Muscle of back (tissue), 13 donors: ENCODE data around the gene TMEM19. TPM values are rescaled to one million over a fixed set of nuclear protein-coding genes. Genes with fewer than 3 reads are reported as not detected.
A peak's percentile ranks its signal among the peaks of the same experiment; 100 is the strongest.

Experiments
- DNase-seq, 3 donors: peaks; one replicate each; pipeline versions ENCODE4 v3.0.0 to v3.0.0-alpha.2; 2013
- long read RNA-seq, 9 donors: transcript quantifications; one replicate each; lab custom pipeline, GENCODE V29; 2026
- polyA plus RNA-seq, 10 donors: library from polyadenylated mRNA; unstranded; fragments of 120-200 nt; gene quantifications; one replicate each; pipeline ENCODE4 v1.2.1, GENCODE V29; 2013; ENCODE audit not compliant: insufficient read length in 10 of 10

TMEM19 gene
- 10 to 100 TPM; 18.7 to 38.9 (median 29.2) TPM for polyA plus RNA-seq
- long read RNA-seq, donor 1, full-length matches to known transcripts = 3 of 13 reads
- long read RNA-seq, donor 1, partial matches to known transcripts = 10 of 13 reads
- long read RNA-seq, donor 1, other reads (novel, unspliced or antisense) = 0 of 13 reads
- long read RNA-seq, donor 2, full-length matches to known transcripts = 2 of 7 reads
- long read RNA-seq, donor 2, partial matches to known transcripts = 5 of 7 reads
- long read RNA-seq, donor 2, other reads (novel, unspliced or antisense) = 0 of 7 reads
- long read RNA-seq, donor 3 = 0 reads
- long read RNA-seq, donor 4, full-length matches to known transcripts = 6 of 6 reads
- long read RNA-seq, donor 4, partial matches to known transcripts = 0 of 6 reads
- long read RNA-seq, donor 4, other reads (novel, unspliced or antisense) = 0 of 6 reads
- long read RNA-seq, donor 5, full-length matches to known transcripts = 7 of 7 reads
- long read RNA-seq, donor 5, partial matches to known transcripts = 0 of 7 reads
- long read RNA-seq, donor 5, other reads (novel, unspliced or antisense) = 0 of 7 reads
- long read RNA-seq, donor 6, full-length matches to known transcripts = 11 of 23 reads
- long read RNA-seq, donor 6, partial matches to known transcripts = 12 of 23 reads
- long read RNA-seq, donor 6, other reads (novel, unspliced or antisense) = 0 of 23 reads
- long read RNA-seq, donor 7, full-length matches to known transcripts = 3 of 3 reads
- long read RNA-seq, donor 7, partial matches to known transcripts = 0 of 3 reads
- long read RNA-seq, donor 7, other reads (novel, unspliced or antisense) = 0 of 3 reads
- long read RNA-seq, donor 8, full-length matches to known transcripts = 5 of 5 reads
- long read RNA-seq, donor 8, partial matches to known transcripts = 0 of 5 reads
- long read RNA-seq, donor 8, other reads (novel, unspliced or antisense) = 0 of 5 reads
- long read RNA-seq, donor 9 = 0 reads

DNA sequence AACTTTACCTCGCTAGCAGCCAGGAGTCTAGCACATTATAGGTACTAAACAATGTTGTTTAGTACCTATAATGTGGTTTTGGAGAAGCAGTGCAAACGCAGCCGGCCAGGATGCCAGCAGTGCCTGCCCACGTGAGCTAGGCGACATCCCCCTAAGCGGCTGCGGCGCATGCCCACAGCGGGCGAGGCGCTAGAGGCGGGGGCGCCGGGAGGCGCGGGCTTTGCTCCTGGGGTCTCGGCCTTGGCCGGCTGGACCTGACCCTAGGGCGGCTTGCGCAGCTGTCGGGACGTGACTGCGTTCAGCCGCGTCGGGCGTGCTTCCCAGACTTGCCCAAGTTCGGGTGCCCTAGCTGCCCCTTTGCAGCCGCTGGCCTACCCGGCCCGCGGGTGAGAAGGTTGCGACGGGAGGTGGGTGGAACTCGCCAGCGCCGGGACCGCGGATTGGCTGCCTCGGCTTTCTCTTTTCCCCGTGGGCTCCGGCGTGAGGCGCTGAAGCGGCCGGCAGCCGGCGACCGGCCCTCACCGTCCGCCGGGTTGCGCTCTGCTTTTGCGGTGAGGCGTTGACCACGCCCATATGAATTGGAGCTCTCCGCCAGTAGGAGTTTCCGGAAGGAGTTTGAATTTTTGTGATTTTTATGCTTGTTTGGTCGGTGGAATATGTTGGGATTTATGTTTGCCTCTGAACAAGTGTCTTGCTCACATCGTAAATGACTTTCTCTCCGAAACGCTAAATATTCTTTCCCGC lies at the start of gene TMEM19:
TMEM19 (plus strand) TSS at position 169 of the 744 bp plus-strand sequence. CDS start 599 bp downstream, outside the sequence.
- peak; percentile 88 to 97 (median 92) for DNase-seq

GRCh38 chr12:71636704-71637115 lies 49.2 kb upstream of the TMEM19 start:
- DNase-seq = peak; percentile 38 to 65 (median 52)

- DNase-seq = no peak
These were observed 47.4 kb upstream of the TMEM19 start for GRCh38 chr12:71638499-71638898.

DNA sequence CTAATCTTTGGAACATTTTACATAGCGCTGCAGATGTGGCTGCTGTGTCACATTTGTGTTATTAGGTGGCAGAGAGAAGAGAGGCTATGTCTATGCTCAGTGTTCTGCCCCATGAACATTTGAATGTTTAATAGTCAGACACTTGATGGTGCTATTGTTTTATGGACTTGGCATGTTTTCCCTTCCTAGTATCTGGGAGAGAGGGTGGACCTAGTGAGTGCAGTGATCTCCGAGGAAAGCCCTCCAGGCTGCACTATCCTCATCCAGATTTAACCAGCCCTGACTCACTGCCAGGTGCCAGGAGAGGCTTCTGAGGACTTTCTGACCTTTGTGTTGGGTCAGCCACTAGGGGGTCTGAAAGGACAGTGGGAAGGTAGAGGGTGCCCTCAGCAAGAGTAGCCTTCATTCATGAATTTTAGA lies 46.5 kb upstream of the TMEM19 start:
- DNase-seq = no peak

GRCh38 chr12:71640316-71640715 lies 45.6 kb upstream of the TMEM19 start:
- no peak for DNase-seq

DNA sequence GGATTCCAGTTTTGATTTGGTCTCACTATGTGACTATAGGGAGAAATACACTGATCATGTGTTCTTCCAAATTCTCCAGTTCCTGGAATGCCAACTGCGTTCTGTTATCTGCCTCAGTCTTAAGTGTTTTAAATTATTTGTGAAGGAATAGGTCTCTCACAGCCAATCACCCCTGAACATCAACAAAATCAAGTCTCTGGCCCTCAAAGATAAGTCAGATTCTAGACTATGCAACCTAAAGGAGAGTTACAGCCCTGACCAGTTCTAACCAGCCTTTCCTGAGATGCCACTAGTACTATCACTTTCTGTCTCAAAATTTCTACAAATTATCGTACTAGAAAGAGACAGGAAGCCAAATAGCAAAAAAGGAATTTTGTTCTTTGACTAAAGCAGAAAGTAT lies 44.5 kb upstream of the TMEM19 start:
- DNase-seq = no peak

GRCh38 chr12:71642264-71642663 lies 43.6 kb upstream of the TMEM19 start:
- no peak for DNase-seq

GRCh38 chr12:71645268-71645667 lies 40.6 kb upstream of the TMEM19 start:
- peak in 1 of 3 donors; percentile 29 for DNase-seq

GRCh38 chr12:71646512-71646911 lies 39.4 kb upstream of the TMEM19 start:
- DNase-seq = no peak

DNA sequence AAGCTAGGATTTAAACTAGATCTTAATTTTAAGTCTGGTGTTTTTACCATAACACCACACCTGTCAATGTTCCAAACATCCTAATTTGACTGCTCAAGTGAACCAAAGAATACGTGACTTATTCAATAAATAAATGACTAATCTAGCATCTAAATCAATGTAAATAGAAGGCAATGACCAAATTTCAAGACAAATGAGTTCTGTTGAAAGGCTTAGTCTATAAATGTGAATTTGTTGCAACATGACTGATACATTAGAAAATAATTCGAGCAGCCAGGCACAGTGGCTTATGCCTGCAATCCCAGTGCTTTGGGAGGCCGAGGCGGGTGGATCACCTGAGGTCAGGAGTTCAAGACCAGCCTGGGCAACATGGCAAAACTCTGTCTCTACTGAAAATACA lies 37.3 kb upstream of the TMEM19 start:
- no peak for DNase-seq

- DNase-seq = no peak
These were observed 36.5 kb upstream of the TMEM19 start for GRCh38 chr12:71649401-71649800.

- no peak for DNase-seq
These were observed 33.2 kb upstream of the TMEM19 start for GRCh38 chr12:71652656-71653055.

DNA sequence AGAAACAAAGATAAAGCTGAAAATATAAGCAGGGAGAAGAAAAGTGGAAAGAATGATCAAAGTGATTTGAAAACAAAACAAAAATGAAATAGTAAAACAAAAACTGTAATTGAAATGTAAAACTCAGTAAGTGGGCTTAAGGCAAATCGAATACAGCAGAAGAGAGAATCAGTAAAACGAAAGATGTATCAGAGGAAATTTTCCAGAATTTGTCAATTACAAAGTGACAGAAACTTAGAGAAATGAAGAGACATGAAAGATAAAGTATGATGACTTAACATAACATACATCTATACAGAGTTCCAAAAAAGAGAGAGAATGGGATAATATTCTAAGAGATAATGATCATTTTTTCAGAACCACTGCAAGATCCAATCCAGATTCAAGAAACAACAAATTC lies 32.7 kb upstream of the TMEM19 start:
- DNase-seq = no peak

GRCh38 chr12:71654200-71654599 lies 31.7 kb upstream of the TMEM19 start:
- DNase-seq = no peak

- DNase-seq = no peak
These were observed 30.4 kb upstream of the TMEM19 start for GRCh38 chr12:71655495-71655894.

DNA sequence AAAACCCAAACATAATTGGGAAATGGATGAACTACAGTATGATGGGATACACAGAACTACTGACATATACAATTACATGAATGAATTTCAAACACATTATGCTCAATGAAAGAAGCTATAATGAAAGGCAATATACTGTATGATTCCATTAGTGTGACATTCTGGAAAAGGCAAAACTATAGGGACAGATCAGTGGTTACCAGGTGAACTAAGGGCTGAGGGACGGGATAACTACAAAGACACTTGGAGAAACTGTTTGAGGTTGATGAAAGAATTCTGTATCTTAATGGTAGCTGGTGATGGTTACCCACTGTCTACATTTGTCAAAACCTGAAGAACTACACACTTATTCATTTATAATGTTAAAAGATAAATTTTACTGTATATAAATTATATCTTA lies 30.0 kb upstream of the TMEM19 start:
- DNase-seq = no peak

DNA sequence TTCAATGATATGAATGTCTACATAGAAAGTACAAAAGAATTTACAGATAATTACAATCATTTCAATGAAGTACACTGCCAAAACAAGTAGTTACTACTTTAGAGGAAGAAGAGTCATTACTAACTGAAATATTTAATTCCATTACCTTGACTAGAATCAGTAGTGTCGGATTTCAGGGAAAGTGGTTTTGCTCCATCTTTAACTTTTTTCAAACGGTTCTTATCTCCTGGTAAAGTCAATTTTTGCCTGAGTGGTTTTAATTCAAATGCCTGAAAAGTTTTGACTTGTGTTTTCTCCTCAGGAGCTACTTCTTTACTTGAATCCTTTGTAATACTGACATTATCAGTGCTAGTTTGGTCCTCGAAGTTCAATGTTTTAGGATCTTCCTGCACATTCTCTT lies 29.1 kb upstream of the TMEM19 start:
- DNase-seq = no peak

DNA sequence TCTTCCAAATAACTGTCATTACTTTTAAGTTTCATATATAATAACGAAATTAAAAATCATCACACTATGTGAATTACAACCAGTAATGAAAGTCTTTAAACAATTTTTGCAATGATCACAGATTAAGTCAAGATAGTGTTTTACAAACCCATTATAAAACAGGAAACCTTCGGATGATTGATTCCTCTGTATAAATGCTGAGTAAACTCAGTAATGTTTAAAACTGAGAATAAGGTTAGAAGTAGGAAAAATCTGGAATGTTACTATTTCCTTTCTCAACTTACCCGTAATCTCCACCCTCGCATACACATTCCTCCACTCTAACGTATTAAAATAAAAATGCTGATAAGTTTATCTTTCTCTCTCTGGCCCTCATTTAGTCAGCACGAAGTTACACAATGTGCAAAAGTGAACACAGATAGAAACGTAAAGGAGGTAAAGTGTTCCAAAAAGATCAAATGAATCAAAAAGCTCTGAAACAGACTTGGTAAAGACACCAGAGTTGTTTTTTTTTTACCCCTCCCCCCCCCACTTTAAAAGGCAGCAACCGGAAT lies 23.8 kb upstream of the TMEM19 start:
- peak in 2 of 3 donors; percentile 18 to 26 for DNase-seq

DNA sequence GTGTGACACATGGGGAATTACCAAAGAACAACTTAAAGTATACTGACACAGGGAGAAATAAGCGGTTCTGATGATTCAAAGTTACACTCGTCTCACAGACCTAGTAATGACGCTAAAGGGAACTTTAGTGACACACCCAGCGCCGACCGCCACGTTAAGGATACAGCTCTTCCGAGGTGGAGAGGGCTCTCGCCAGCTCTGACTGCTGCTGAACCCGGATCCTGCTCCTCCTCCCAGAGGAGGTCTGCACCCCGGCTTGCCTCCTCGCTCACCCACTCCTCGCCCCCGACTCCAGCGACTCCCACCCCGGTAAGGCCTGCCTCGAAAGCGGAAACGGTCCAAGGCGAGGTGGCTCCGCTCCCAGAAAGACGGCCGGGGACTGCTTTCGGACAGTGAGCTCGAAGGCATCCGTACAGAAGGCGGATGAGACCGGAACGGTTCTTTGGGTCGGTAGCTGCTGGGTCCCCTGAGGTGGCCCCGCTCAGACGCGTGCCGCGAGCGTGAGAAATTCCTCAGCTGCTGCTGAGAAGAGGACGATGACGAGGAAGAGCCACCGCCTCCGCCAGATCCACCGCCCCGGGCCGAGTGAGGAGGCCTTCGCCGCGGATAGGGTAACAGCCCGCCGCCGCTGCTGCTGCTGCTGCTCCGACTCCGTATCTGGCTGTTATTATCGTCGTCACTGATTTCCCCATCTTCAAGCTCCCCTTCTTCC lies 22.9 kb upstream of the TMEM19 start:
- DNase-seq = peak; percentile 51 to 94 (median 84)

GRCh38 chr12:71663561-71664410 lies 22.1 kb upstream of the TMEM19 start, which contains the start of the genes THAP2 and ZFC3H1:
Gene THAP2, plus strand, starts transcription at chr12:71664301. Its CDS starts 209 bp downstream, at chr12:71664510.
Gene ZFC3H1, minus strand, starts transcription at chr12:71663848. Its CDS starts 238 bp downstream, at chr12:71663610.
- peak; percentile 98 to 99 (median 99) for DNase-seq
